GM21423 (cell line): ENCODE measurements around the gene KIF17.

Experiments used
- ATAC-seq: cut with Tn5 transposase; IDR thresholded peaks from one replicate; pipeline ENCODE4 v1.9.1; 2021; ENCODE audit warnings: mild to moderate bottlenecking, moderate library complexity; ENCODE audit not compliant: unreplicated experiment

KIF17 gene

DNA sequence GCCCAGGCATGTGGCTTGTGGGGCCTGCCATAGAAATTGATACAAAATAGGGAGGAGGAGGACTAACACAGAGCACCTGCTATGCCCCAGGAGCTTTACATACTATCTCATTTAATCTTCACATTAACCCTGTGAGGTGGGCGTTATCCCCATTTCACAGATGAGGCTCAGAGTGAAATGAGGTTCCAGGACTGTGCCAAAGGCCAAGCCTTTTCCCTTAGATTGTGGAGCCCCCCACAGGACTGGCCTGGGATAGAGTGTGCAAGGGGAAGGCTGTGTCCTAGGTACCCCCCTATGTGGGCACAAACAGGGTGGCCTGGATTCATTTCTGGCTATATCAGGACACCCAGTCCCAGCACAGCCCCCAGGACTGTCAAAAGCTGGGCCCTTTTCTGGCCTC lies 54.4 kb downstream of the KIF17 start:
- ATAC-seq: no peak

DNA sequence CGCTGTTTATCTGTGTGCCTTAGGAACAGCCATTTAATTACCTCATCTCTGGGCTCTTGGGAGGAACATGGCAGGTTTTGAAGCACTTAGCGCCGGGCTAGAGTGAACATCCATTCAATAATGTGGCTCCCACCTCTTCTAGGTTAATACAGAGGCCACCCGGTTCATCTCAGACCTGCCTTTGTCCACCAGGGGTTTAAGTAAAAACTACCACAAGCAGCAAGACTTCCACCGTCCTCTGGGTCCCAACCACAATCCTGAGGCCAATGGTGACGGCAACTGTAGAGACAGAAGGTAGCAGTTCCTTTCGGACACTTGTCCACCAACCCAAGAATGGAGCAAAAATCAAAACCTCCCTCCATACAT lies 55.7 kb downstream of the KIF17 start:
- no peak for ATAC-seq

DNA sequence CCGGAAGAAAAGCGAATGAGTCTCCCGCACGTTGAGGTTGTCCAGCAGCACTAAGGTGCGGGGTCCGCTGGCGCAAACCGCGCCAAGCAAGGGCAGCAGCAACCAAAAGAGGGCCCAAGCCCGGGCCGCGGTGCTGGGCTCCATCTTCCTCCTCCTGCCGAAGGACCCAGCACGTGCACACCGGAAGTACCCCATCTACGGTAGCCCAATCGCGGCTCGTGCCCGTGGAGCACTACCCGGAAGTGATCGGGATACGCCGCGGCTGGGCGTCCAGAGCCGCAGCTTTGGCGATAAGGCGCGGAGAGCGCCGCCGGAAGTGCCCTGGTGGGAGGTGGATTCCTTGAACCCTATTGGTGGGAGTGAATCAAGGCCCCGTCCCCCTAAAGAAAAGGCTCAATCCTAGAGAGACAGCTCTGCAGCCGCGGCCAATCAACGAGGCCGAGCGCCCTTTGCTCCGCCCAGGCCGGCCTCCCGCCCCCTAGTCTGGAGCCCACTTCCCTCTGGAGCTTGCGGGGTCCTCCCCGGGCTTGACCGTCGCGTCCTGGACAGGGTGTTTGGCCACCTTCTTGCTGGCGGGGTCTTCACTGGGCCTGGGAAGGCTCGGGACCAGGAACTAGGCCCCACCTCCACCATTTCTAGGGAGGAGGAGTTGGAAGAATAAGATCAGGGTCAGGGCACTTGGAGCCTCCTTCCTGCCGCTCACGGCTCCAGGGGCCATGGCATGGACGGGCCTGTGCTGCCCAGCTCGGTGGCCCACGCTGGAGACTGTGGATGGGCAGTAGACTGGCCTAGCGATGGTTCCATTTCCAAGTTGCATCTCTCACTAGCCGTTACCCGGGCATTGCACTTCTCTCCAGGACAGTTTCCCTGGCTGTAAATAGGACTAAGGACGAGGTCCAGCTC lies 56.3 kb downstream of the KIF17 start, which contains the start of gene DDOST:
Gene DDOST, minus strand, starts transcription at position 163 of the 903 bp plus-strand sequence. Its CDS starts 19 bp downstream, at position 144.
- peak; percentile 97 for ATAC-seq

DNA sequence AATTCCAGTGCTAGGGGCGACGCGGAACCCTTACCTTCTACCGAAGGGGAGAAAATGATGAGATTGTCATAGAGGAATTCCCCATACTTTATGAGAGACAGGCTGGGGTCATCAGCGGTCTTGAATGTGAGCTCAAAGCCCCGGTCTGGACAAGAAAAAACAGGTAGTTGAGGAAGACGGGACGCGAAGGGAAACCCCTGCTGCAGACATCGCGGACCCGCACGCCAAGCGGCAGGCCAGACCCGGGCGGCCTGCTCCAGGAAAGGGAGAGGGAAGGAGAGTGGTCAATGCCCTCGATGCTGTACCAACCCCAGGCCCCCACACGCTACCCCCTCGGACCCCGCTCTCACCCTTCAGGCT lies 57.0 kb downstream of the KIF17 start:
- peak; percentile 8 for ATAC-seq

GRCh38 chr1:20660363-20660762 lies 57.4 kb downstream of the KIF17 start:
- no peak for ATAC-seq

DNA sequence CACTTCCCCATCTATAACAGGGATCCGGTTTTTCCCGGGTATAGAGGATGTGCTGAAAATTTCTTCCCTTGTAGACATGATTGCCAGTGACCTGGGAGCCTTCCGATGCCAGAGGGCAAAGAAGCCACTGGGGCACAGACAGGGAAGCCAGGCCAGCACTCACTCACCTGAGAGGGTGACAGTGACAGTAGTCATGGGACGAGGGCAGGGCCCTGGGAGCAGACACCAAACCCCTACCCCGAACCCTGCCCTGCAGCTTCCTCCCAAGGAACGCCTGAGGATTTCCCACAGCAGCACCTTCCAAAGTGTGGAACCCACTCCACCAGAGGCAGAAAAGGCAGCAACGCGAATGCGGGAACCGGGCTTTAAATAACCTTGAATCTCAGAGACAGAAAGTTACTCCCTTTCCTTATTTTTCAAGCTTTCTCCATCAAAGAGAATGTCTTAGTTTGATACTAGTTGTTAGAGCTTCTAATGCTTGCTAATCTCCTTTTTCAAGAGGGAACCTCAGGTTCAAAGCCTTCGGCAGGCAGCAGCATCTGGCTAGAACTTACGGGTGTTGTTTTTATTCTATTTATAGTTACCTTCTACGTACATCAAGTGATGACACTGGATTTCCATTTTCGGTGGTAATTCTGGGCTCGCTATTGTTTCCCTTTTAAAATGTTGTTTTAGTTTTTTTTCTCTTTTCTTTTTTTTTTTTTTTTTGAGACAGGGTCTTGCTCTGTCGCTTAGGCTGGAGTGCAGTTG lies 59.5 kb downstream of the KIF17 start:
- no peak for ATAC-seq

- ATAC-seq: no peak
Measured at GRCh38 chr1:20657024-20657423, 60.8 kb downstream of the KIF17 start.

DNA sequence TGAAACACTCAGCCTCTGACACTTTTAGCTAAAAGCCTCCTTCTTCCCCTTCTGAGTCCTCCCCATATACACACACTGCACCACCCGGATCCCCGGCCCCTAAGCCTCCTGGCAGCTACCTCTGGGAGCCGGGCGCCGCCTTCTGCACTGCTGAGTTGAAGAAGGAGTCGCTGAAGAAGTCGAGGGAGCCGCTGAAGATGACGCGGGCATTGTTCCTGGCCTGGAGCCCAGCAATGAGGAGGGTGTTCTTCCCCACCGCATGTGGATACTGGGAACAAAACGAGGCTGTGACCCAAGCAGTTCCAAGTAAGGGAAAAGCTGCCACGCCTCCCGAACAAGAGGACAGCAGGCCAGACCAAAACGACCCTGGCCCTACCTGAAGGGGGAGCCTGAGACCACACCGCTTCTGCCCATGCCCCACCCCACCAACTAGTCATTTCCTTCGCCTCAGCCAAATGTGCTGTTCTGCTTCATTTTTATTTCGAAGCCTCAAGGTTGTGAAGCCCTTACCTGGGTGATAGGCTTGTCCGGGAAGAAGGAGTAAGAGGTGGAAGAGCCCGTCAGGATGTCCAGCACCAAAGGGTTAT lies 63.6 kb downstream of the KIF17 start:
- ATAC-seq: no peak

DNA sequence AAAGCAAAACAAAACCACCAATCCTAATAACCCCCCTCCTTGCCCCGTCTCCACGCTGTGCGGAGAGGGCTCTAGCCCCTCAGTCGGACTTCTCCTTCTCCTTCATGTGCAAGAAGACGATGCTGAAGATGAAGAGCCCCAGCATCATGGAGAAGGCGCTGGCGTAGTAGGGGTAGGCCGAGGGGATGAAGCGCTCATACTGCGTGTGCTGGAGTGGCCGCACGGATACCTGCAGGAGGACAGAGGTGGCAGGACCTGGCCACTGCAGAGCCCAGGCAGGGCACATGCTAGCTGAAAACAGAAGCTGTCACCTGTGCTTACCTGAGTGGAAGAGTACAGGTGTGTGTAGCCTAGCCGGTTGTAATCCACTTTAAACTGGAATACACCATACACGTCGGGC lies 65.5 kb downstream of the KIF17 start:
- ATAC-seq: no peak

DNA sequence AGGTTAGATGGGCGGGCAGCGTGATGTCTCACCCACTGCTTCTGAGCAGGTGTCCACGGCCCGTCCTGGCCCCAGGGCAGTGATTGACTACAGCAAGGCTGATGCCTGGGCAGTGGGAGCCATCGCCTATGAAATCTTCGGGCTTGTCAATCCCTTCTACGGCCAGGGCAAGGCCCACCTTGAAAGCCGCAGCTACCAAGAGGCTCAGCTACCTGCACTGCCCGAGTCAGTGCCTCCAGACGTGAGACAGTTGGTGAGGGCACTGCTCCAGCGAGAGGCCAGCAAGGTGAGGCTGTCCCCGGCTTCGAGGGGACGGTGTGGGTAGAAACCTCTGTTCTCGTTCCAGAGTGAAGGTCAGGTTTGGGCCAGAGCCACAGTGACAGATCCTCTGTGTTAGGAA lies 68.9 kb downstream of the KIF17 start:
- ATAC-seq: no peak

DNA sequence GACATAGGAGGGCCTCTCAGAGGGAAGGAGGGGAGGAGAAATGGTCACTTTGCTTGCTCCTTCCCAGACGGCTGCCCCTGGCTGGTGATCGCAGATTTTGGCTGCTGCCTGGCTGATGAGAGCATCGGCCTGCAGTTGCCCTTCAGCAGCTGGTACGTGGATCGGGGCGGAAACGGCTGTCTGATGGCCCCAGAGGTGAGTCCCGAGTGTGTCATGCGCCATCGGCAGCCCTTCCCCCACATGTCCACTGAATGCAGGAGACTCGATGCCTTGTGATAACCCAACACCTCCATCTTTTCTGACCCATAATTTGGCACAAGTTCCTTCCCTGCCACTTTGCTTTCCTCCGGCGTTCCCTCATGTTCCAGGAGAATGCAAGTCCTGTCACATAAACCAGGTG lies 69.4 kb downstream of the KIF17 start:
- no peak for ATAC-seq

- no peak for ATAC-seq
Measured at GRCh38 chr1:20645414-20645813, 72.4 kb downstream of the KIF17 start.

DNA sequence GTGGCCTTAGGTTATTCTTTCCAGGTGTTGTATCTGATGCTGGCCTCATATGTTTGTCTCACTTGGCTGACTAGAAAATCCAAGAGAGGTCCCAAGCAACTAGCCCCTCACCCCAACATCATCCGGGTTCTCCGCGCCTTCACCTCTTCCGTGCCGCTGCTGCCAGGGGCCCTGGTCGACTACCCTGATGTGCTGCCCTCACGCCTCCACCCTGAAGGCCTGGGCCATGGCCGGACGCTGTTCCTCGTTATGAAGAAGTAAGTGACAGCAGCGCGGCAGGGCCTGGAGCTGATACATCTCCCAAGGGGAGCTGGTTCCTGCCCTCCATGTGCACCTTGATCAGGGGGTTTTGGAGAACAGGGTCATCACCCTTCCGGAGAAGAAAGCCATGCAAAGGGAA lies 73.4 kb downstream of the KIF17 start:
- no peak for ATAC-seq

DNA sequence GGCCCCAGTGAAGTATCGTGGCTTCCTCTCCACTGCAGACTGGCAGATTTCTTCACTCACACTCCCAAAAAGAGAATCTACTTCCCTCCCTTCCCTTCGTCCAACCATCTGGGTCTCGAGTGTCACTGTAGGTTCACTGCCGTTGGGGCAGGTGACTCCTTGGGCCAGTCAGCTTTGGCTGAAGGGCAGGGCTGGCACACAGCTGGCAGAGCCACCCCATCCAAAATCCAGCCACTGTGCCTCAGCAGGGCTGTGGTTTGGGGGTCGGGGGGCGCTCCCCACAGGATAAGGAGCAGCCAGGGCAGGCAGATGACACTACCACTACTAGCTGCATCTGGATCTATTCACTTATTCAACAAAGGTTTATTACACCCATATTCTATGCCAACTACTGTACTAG lies 74.7 kb downstream of the KIF17 start:
- ATAC-seq: no peak

DNA sequence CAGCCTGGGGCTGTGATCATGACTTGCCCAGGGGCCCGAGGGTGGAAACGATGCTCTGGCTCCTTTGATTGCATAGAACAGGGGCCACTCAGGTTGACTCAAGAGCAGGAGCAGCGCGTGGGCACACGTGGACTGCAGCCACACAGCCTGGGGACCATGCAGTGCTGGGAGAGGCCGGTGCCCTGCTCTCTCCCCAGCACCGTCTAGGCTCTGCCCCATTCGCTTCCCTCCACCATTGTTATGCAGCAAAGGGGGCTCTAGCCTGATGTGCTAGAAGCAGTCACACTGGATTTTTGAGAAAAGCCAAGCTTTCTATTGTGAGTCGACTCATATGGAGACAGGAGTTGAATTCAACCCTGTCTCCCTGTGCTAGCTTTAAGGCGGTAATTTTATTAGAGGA lies 75.8 kb downstream of the KIF17 start:
- ATAC-seq: no peak

GRCh38 chr1:20640183-20640597 lies 77.6 kb downstream of the KIF17 start:
- no peak for ATAC-seq

- ATAC-seq: no peak
Measured at GRCh38 chr1:20636785-20637347, 80.9 kb downstream of the KIF17 start.

- ATAC-seq: no peak
Measured at GRCh38 chr1:20634594-20635084, 83.2 kb downstream of the KIF17 start.

- no peak for ATAC-seq
Measured at GRCh38 chr1:20634065-20634593, 83.7 kb downstream of the KIF17 start.

DNA sequence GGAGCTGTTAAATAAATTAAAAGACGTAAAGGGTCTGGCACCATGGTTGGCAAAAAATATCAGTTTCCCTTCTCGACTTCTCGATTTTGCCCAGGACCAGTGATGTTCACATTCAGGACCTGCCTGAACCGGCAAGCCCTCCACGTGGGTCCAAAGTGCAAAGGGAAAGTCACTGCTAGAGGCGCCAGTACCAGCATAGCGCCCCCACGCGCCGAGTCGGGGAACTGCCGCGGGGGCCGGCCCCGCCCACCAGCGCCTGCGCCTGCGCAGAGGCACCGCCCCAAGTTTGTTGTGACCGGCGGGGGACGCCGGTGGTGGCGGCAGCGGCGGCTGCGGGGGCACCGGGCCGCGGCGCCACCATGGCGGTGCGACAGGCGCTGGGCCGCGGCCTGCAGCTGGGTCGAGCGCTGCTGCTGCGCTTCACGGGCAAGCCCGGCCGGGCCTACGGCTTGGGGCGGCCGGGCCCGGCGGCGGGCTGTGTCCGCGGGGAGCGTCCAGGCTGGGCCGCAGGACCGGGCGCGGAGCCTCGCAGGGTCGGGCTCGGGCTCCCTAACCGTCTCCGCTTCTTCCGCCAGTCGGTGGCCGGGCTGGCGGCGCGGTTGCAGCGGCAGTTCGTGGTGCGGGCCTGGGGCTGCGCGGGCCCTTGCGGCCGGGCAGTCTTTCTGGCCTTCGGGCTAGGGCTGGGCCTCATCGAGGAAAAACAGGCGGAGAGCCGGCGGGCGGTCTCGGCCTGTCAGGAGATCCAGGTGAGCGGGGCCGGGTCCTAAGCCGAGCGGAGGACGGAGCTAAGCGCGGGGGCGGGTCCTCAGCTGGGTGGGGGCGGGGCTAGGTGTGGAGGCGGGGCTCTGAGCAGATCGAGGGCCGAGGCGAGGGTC lies 84.4 kb downstream of the KIF17 start, which contains the start of gene PINK1:
Gene PINK1, plus strand, starts transcription at position 269 of the 875 bp plus-strand sequence. Its CDS starts 91 bp downstream, at position 360.
- ATAC-seq: peak; percentile 63
